ENCODE results near the gene CLDN14.

Gene CLDN14

GRCh38 chr21:36479415-36480402 is at the start of gene CLDN14:
Gene CLDN14, minus strand, starts transcription at chr21:36480122. Its CDS starts 18,427 bp downstream, at chr21:36461695.
- DNase-seq: no peak

GRCh38 chr21:36528716-36529115 is 48.8 kb upstream of the CLDN14 start:
- no peak for DNase-seq

GRCh38 chr21:36527317-36527716 is 47.4 kb upstream of the CLDN14 start:
- no peak for DNase-seq

GRCh38 chr21:36526104-36526503 is 46.2 kb upstream of the CLDN14 start:
- no peak for DNase-seq

- no peak for DNase-seq
These were observed 44.6 kb upstream of the CLDN14 start for GRCh38 chr21:36524477-36524876.

GRCh38 chr21:36522219-36522808 is 42.4 kb upstream of the CLDN14 start:
- no peak for DNase-seq

GRCh38 chr21:36518883-36519492 is 39.1 kb upstream of the CLDN14 start:
- no peak for DNase-seq

- DNase-seq: no peak
These were observed 37.6 kb upstream of the CLDN14 start for GRCh38 chr21:36517366-36518075.

- no peak for DNase-seq
These were observed 36.4 kb upstream of the CLDN14 start for GRCh38 chr21:36516281-36516680.

- DNase-seq: no peak
These were observed 33.5 kb upstream of the CLDN14 start for GRCh38 chr21:36513430-36513829.

- no peak for DNase-seq
These were observed 33.0 kb upstream of the CLDN14 start for GRCh38 chr21:36512971-36513370.

- DNase-seq: no peak
These were observed 31.7 kb upstream of the CLDN14 start for GRCh38 chr21:36511484-36512220.

GRCh38 chr21:36510911-36511310 is 31.0 kb upstream of the CLDN14 start:
- DNase-seq: no peak

GRCh38 chr21:36509973-36510664 is 30.2 kb upstream of the CLDN14 start:
- DNase-seq: no peak

- no peak for DNase-seq
These were observed 29.0 kb upstream of the CLDN14 start for GRCh38 chr21:36508948-36509347.

- DNase-seq: no peak
These were observed 27.6 kb upstream of the CLDN14 start for GRCh38 chr21:36507397-36508018.

GRCh38 chr21:36506482-36506881 is 26.6 kb upstream of the CLDN14 start:
- DNase-seq: no peak

- no peak for DNase-seq
These were observed 24.4 kb upstream of the CLDN14 start for GRCh38 chr21:36504067-36505058.

GRCh38 chr21:36502365-36502764 is 22.4 kb upstream of the CLDN14 start:
- no peak for DNase-seq

- DNase-seq: no peak
These were observed 21.6 kb upstream of the CLDN14 start for GRCh38 chr21:36501589-36501892.

Measured in CD4-positive, alpha-beta T cell treated with Interleukin-15 for 1 hour (primary cell).